ENCODE results near the gene ERBIN. TPM values are rescaled to one million over a fixed set of nuclear protein-coding genes. Genes with fewer than 3 reads are reported as not detected.

Gene ERBIN
- total RNA-seq, 1 donor from 2014 or later, result 67.0 TPM

GRCh38 chr5:65986050-65986451 is 59.7 kb downstream of the ERBIN start:
- DNase-seq (no peak), ATAC-seq (no peak)
- intact Hi-C loops (cut with DNase I), result no loop called here
- TF ChIP-seq CTCF (IDR thresholded peaks at IDR 0.05), result no peak
- no peaks in the 10 kb centered on the region for H3K36me3 ChIP-seq
- H3K27me3 ChIP-seq, result no peaks in the 10 kb centered on the region
- no peak overlapping the region for H3K4me3 ChIP-seq
- no peaks in the 10 kb centered on the region for H3K4me1 ChIP-seq
- H3K27ac ChIP-seq, result no peak overlapping the region
- no peaks in the 10 kb centered on the region for H3K9me3 ChIP-seq

GRCh38 chr5:65986796-65987195 is 60.4 kb downstream of the ERBIN start:
- Histone ChIP-seq H3K27me3 (no peaks in the 10 kb centered on the region), H3K4me3 (no peak overlapping the region), H3K27ac (no peak overlapping the region), H3K9me3 (no peaks in the 10 kb centered on the region), H3K36me3 (no peaks in the 10 kb centered on the region), H3K4me1 (no peaks in the 10 kb centered on the region)
- ATAC-seq, result no peak
- no peak for TF ChIP-seq CTCF (IDR thresholded peaks at IDR 0.05)
- intact Hi-C loops (cut with DNase I), result no loop called here
- DNase-seq, result no peak

- no peaks in the 10 kb centered on the region for H3K9me3 ChIP-seq
- no peaks in the 10 kb centered on the region for H3K27me3 ChIP-seq
- peaks cover under 1% of the 10 kb centered on the region for H3K36me3 ChIP-seq
- ATAC-seq (no peak), DNase-seq (no peak)
- H3K4me1 ChIP-seq, result no peaks in the 10 kb centered on the region
- H3K4me3 ChIP-seq, result no peak overlapping the region
- TF ChIP-seq CTCF (IDR thresholded peaks at IDR 0.05), result no peak
- intact Hi-C loops (cut with DNase I), result no loop called here
- no peak overlapping the region for H3K27ac ChIP-seq
These were observed 61.6 kb downstream of the ERBIN start for GRCh38 chr5:65987982-65988381.

GRCh38 chr5:65989158-65989557 is 62.8 kb downstream of the ERBIN start:
- H3K9me3 ChIP-seq, result no peaks in the 10 kb centered on the region
- no peak for DNase-seq
- no peak for ATAC-seq
- H3K4me1 ChIP-seq, result no peaks in the 10 kb centered on the region
- TF ChIP-seq CTCF (IDR thresholded peaks at IDR 0.05), result no peak
- intact Hi-C loops (cut with DNase I), result no loop called here
- no peaks in the 10 kb centered on the region for H3K27me3 ChIP-seq
- no peak overlapping the region for H3K27ac ChIP-seq
- peaks cover 8% of the 10 kb centered on the region for H3K36me3 ChIP-seq
- H3K4me3 ChIP-seq, result no peak overlapping the region

GRCh38 chr5:65992630-65993029 is 66.3 kb downstream of the ERBIN start:
- Histone ChIP-seq H3K27ac (no peak overlapping the region), H3K36me3 (peaks cover 22% of the 10 kb centered on the region), H3K4me3 (no peak overlapping the region), H3K9me3 (no peaks in the 10 kb centered on the region), H3K27me3 (no peaks in the 10 kb centered on the region), H3K4me1 (no peaks in the 10 kb centered on the region)
- ATAC-seq (no peak), DNase-seq (no peak)
- intact Hi-C loops (cut with DNase I), result no loop called here
- TF ChIP-seq CTCF (IDR thresholded peaks at IDR 0.05), result no peak

- H3K4me3 ChIP-seq, result no peak overlapping the region
- H3K9me3 ChIP-seq, result no peaks in the 10 kb centered on the region
- no peak for TF ChIP-seq CTCF (IDR thresholded peaks at IDR 0.05)
- H3K36me3 ChIP-seq, result peaks cover 22% of the 10 kb centered on the region
- intact Hi-C loops (cut with DNase I), result no loop called here
- no peaks in the 10 kb centered on the region for H3K4me1 ChIP-seq
- H3K27ac ChIP-seq, result no peak overlapping the region
- ATAC-seq (no peak), DNase-seq (no peak)
- H3K27me3 ChIP-seq, result no peaks in the 10 kb centered on the region
These were observed 67.9 kb downstream of the ERBIN start for GRCh38 chr5:65994117-65994786.

Data from upper lobe of right lung (tissue), 1 donor.